ENCODE data around the gene SYNJ2BP.
A peak's percentile ranks its signal among the peaks of the same experiment; 100 is the strongest.
"Not testable (repeated sequence)": the region's sequence is repeated elsewhere in the genome, so short reads cannot be mapped to it uniquely, and the experiment has no call there.

Gene SYNJ2BP

GRCh38 chr14:70436867-70437266, 20.0 kb upstream of the SYNJ2BP start:
- H3K4me3 ChIP-seq (ENCODE audit: control insufficient read depth, low read depth, low read length), result no peak overlapping the region
- no peak for DNase-seq (ENCODE audit: low read depth)
- TF ChIP-seq CTCF (conservative IDR thresholded peaks at IDR 0.05; ENCODE audit: control insufficient read depth, insufficient read depth, low read depth, low read length), result no peak

GRCh38 chr14:70426555-70426954, 9.7 kb upstream of the SYNJ2BP start:
- not testable (repeated sequence) for DNase-seq (ENCODE audit: low read depth); H3K4me3 ChIP-seq (ENCODE audit: control insufficient read depth, low read depth, low read length)

- DNase-seq (ENCODE audit: low read depth), result no peak
- TF ChIP-seq CTCF (conservative IDR thresholded peaks at IDR 0.05; ENCODE audit: control insufficient read depth, insufficient read depth, low read depth, low read length), result no peak
- H3K4me3 ChIP-seq (ENCODE audit: control insufficient read depth, low read depth, low read length), result no peak overlapping the region
These were observed 8.5 kb upstream of the SYNJ2BP start for GRCh38 chr14:70425354-70425753.

GRCh38 chr14:70422538-70422937, 5.6 kb upstream of the SYNJ2BP start:
- TF ChIP-seq CTCF (conservative IDR thresholded peaks at IDR 0.05; ENCODE audit: control insufficient read depth, insufficient read depth, low read depth, low read length), result no peak
- DNase-seq (ENCODE audit: low read depth), result no peak
- no peak overlapping the region for H3K4me3 ChIP-seq (ENCODE audit: control insufficient read depth, low read depth, low read length)

GRCh38 chr14:70419270-70419931, 2.5 kb upstream of the SYNJ2BP start:
- not testable (repeated sequence) for H3K4me3 ChIP-seq (ENCODE audit: control insufficient read depth, low read depth, low read length); DNase-seq (ENCODE audit: low read depth)

- no peak for TF ChIP-seq CTCF (conservative IDR thresholded peaks at IDR 0.05; ENCODE audit: control insufficient read depth, insufficient read depth, low read depth, low read length)
- peak; percentile 19 for DNase-seq (ENCODE audit: low read depth)
These were observed 559 bp downstream of the SYNJ2BP start for GRCh38 chr14:70416338-70416724.

GRCh38 chr14:70415788-70416187, 1.1 kb downstream of the SYNJ2BP start:
- peak overlapping the region; percentile 11 for H3K4me3 ChIP-seq (ENCODE audit: control insufficient read depth, low read depth, low read length)
- no peak for TF ChIP-seq CTCF (conservative IDR thresholded peaks at IDR 0.05; ENCODE audit: control insufficient read depth, insufficient read depth, low read depth, low read length)
- DNase-seq (ENCODE audit: low read depth), result no peak

More at GRCh38 chr14:70416338-70416724, 559 bp downstream of the SYNJ2BP start:
- H3K4me3 ChIP-seq (ENCODE audit: control insufficient read depth, low read depth, low read length), result peak overlapping the region; percentile 85

GRCh38 chr14:70407621-70408020, 9.3 kb downstream of the SYNJ2BP start:
- no peak overlapping the region for H3K4me3 ChIP-seq (ENCODE audit: control insufficient read depth, low read depth, low read length)
- DNase-seq (ENCODE audit: low read depth), result no peak
- no peak for TF ChIP-seq CTCF (conservative IDR thresholded peaks at IDR 0.05; ENCODE audit: control insufficient read depth, insufficient read depth, low read depth, low read length)

GRCh38 chr14:70406216-70406615, 10.7 kb downstream of the SYNJ2BP start:
- DNase-seq (ENCODE audit: low read depth); H3K4me3 ChIP-seq (ENCODE audit: control insufficient read depth, low read depth, low read length): not testable (repeated sequence)

- peak; percentile 46 for DNase-seq (ENCODE audit: low read depth)
- H3K4me3 ChIP-seq (ENCODE audit: control insufficient read depth, low read depth, low read length), result not testable (repeated sequence)
These were observed 13.6 kb downstream of the SYNJ2BP start for GRCh38 chr14:70403335-70403734.
